HCT116 (cell line): ENCODE data around the gene PVALEF. TPM values are rescaled to one million over a fixed set of nuclear protein-coding genes. Genes with fewer than 3 reads are reported as not detected.

Experiments used
- ATAC-seq: fragments of 200-7000 bp; cut with Tn5 transposase; 2 replicates; pipeline ENCODE4 v1.9.1; 2020; ENCODE audit warnings: mild to moderate bottlenecking, moderate library complexity
- BruUV-seq: library from RNA; stranded (reverse); fragments of 400-500 nt; replicated peaks from 2 replicates; lab custom pipeline; 2021; lab: Mats Ljungman, UMichigan
- CTCF ChIA-PET: fragments of 300-600 bp; sonication (Branson Sonifier 250); formaldehyde crosslinking; loops from one replicate; lab custom pipeline; 2021; ENCODE audit warnings: antibody characterized with exemption; lab: Charles Lee
- POLR2A ChIA-PET: fragments of 300-600, 350-600 bp; sonication (Branson Sonifier 250); formaldehyde crosslinking; loops from one replicate; lab custom pipeline; 2021; ENCODE audit warnings: antibody characterized with exemption; lab: Charles Lee
- RAD21 ChIA-PET, 2 experiments: fragments of 300-600 bp; sonication (Branson Sonifier 250); formaldehyde crosslinking; loops; one replicate each; lab custom pipeline; 2023; ENCODE audit warnings: low total read pairs in 2 of 2; ENCODE audit not compliant: uncharacterized antibody in 2 of 2, unreplicated experiment in 2 of 2, low non-redundant PET in 1 of 2; lab: Charles Lee
- DNase-seq: peaks from one replicate; pipeline ENCODE4 v3.0.0-alpha.2; 2010; ENCODE audit warnings: low read depth, low spot score
- H2AFZ ChIP-seq: fragments of 200-600 bp; shearing (Covaris generic), sonication (generic); 2 replicates; pipeline ENCODE4 v1.6.1; 2017; ENCODE audit warnings: low read depth, mixed run types, mixed read lengths, antibody characterized with exemption, low read length; ENCODE audit not compliant: poor library complexity, severe bottlenecking
- H3K27ac ChIP-seq: 2 replicates; pipeline ENCODE4 v1.5.1; 2012; ENCODE audit warnings: low read depth, low read length
- H3K27me3 ChIP-seq: fragments of 200-600 bp; sonication (generic); 2 replicates; pipeline ENCODE4 v1.6.1; 2016; ENCODE audit warnings: mixed run types, low read length, mixed read lengths; ENCODE audit not compliant: insufficient read depth
- H3K36me3 ChIP-seq, 2 experiments: fragments of 200-500 bp in 1 of 2; fragments of 200-600 bp in 1 of 2; sonication (Bioruptor generic) in 1 of 2; sonication (generic) in 1 of 2; 2 replicates each; pipeline versions ENCODE4 v1.5.1 to v1.6.1; 2014 to 2016; ENCODE audit warnings: low read length in 2 of 2, inconsistent platforms in 1 of 2, mixed read lengths in 1 of 2, mixed run types in 1 of 2; ENCODE audit not compliant: insufficient read depth in 2 of 2, control insufficient read depth in 1 of 2
- H3K4me1 ChIP-seq, 2 experiments: fragments of 200-600 bp in 1 of 2; sonication (generic) in 1 of 2; 2 replicates each; pipeline versions ENCODE4 v1.5.1 to v1.6.1; 2012 to 2017; ENCODE audit warnings: low read length in 2 of 2, inconsistent platforms in 1 of 2, mild to moderate bottlenecking in 1 of 2, mixed read lengths in 1 of 2, mixed run types in 1 of 2, moderate library complexity in 1 of 2; ENCODE audit not compliant: insufficient read depth in 2 of 2, control insufficient read depth in 1 of 2
- H3K4me2 ChIP-seq: fragments of 200-600 bp; sonication (generic); 2 replicates; pipeline ENCODE4 v1.6.1; 2017; ENCODE audit warnings: mixed run types, low read length, mixed read lengths
- H3K4me3 ChIP-seq, 2 experiments: fragments of 200-600 bp in 1 of 2; sonication (generic) in 1 of 2; replicated peaks in 1 of 2; 2 replicates each; pipeline ENCODE4 v1.5.1; 2011 to 2016; ENCODE audit warnings: low read length in 2 of 2, control low read depth in 1 of 2, low read depth in 1 of 2, mild to moderate bottlenecking in 1 of 2, mixed read lengths in 1 of 2, mixed run types in 1 of 2
- H3K79me2 ChIP-seq: fragments of 200-600 bp; sonication (generic); 2 replicates; pipeline ENCODE4 v1.6.1; 2017; ENCODE audit warnings: mild to moderate bottlenecking, mixed run types, low read length, moderate library complexity, mixed read lengths; ENCODE audit not compliant: insufficient read depth
- H3K9ac ChIP-seq: fragments of 200-600 bp; sonication (generic); 2 replicates; pipeline ENCODE4 v1.6.1; 2016; ENCODE audit warnings: low read length, mixed read lengths
- H3K9me2 ChIP-seq: fragments of 200-600 bp; sonication (generic), shearing (Covaris generic); 2 replicates; pipeline ENCODE4 v1.6.1; 2017; ENCODE audit warnings: mixed run types, mild to moderate bottlenecking, moderate library complexity; ENCODE audit not compliant: insufficient read depth
- H3K9me3 ChIP-seq, 2 experiments: fragments of 200-500 bp in 1 of 2; fragments of 200-600 bp in 1 of 2; sonication (Bioruptor generic) in 1 of 2; sonication (generic) in 1 of 2; 2 replicates each; pipeline ENCODE4 v1.6.1; 2014 to 2017; ENCODE audit warnings: low read length in 2 of 2, mixed read lengths in 2 of 2, inconsistent platforms in 1 of 2, low read depth in 1 of 2, mild to moderate bottlenecking in 1 of 2, mixed run types in 1 of 2, moderate library complexity in 1 of 2; ENCODE audit not compliant: control insufficient read depth in 1 of 2, insufficient read depth in 1 of 2
- H4K20me1 ChIP-seq: fragments of 200-600 bp; sonication (generic), shearing (Covaris generic); 2 replicates; pipeline ENCODE4 v1.6.1; 2017; ENCODE audit warnings: mixed run types, mild to moderate bottlenecking, moderate library complexity; ENCODE audit not compliant: insufficient read depth
- ELF1 ChIP-seq: IDR thresholded peaks from 2 replicates; pipeline ENCODE4 v1.6.1; 2012; ENCODE audit warnings: low read depth, borderline replicate concordance
- EZH2 ChIP-seq: fragments of 200-600 bp; sonication (generic); IDR thresholded peaks from 2 replicates; pipeline ENCODE4 v1.6.1; 2017; ENCODE audit warnings: antibody characterized with exemption, mixed run types
- EZH2phosphoT487 ChIP-seq: fragments of 200-600 bp; IDR thresholded peaks from 2 replicates; pipeline ENCODE4 v1.6.1; 2018; ENCODE audit warnings: antibody characterized with exemption, borderline replicate concordance
- POLR2AphosphoS5 ChIP-seq: IDR thresholded peaks from 2 replicates; pipeline ENCODE4 v1.6.1; 2011; ENCODE audit warnings: mild to moderate bottlenecking, low read depth, low read length, moderate library complexity
- SIN3A ChIP-seq: IDR thresholded peaks from 2 replicates; pipeline ENCODE4 v1.6.1; 2012; ENCODE audit warnings: low read depth
- SRF ChIP-seq: IDR thresholded peaks from 2 replicates; pipeline ENCODE4 v1.6.1; 2012; ENCODE audit warnings: low read depth
- YY1 ChIP-seq: IDR thresholded peaks from 2 replicates; pipeline ENCODE4 v1.6.1; 2011; ENCODE audit warnings: low read length, low read depth, moderate library complexity, mild to moderate bottlenecking; ENCODE audit not compliant: insufficient replicate concordance; ENCODE audit errors: extremely low read depth
- ZNF274 ChIP-seq: fragments of 200-500 bp; sonication (Bioruptor generic); IDR thresholded peaks from 2 replicates; pipeline ENCODE4 v1.6.1; 2014; ENCODE audit warnings: mild to moderate bottlenecking, low read depth, low read length, inconsistent platforms
- intact Hi-C: fragments of 100-400 bp; cut with micrococcal nuclease; formaldehyde crosslinking; loops from 2 replicates; pipeline ENCODE4 v1.10.0; 2022
- total RNA-seq: library from RNA; stranded (reverse); gene quantifications from one replicate; pipeline ENCODE4 v1.2.1, GENCODE V29; 2021; ENCODE audit not compliant: unreplicated experiment
- TF ChIP-seq, protein P1 (sequence below): IDR thresholded peaks from 2 replicates; pipeline ENCODE4 v1.6.1; 2012; ENCODE audit warnings: low read depth

The PVALEF gene
- total RNA-seq, 1 experiment from 2014 or later = not detected

DNA sequence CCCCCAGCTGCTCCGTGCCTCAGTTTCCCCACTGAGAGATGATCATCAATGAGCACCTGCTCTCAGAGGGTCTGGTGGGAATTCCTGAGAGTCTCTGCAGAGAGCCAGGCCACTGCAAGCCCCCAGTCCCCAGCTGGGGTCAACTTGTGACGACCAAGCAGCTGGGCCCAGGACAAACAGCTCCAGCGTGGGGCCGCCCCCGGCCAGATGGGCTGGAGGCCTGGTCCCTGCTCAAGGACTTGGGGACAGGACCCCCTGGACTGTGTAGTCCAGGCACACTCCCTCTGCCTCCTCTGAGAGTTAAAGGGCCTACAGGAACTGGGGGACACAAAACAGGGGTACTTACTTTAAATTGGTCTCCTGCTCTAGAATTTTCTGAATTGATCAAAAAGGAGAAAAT lies 17.3 kb downstream of the PVALEF start:
- Histone ChIP-seq H3K27me3 (no peaks in the 10 kb centered on the region), H3K4me1 (no peaks in the 10 kb centered on the region), H4K20me1 (no peaks in the 10 kb centered on the region), H3K36me3 (no peaks in the 10 kb centered on the region), H3K9me2 (no peaks in the 10 kb centered on the region), H3K27ac (no peak overlapping the region), H3K4me2 (no peak overlapping the region), H3K9ac (no peak overlapping the region), H3K79me2 (no peaks in the 10 kb centered on the region), H2AFZ (no peak overlapping the region), H3K9me3 (no peaks in the 10 kb centered on the region), H3K4me3 (no peak overlapping the region)
- ATAC-seq = no peak
- intact Hi-C loops = no loop called here
- ChIA-PET CTCF (no interaction called here), RAD21 (no interaction called here), POLR2A (no interaction called here)
- TF ChIP-seq EZH2phosphoT487 (no peak), SRF (no peak), SIN3A (no peak), EZH2 (no peak)
- TF ChIP-seq, protein P1, sequence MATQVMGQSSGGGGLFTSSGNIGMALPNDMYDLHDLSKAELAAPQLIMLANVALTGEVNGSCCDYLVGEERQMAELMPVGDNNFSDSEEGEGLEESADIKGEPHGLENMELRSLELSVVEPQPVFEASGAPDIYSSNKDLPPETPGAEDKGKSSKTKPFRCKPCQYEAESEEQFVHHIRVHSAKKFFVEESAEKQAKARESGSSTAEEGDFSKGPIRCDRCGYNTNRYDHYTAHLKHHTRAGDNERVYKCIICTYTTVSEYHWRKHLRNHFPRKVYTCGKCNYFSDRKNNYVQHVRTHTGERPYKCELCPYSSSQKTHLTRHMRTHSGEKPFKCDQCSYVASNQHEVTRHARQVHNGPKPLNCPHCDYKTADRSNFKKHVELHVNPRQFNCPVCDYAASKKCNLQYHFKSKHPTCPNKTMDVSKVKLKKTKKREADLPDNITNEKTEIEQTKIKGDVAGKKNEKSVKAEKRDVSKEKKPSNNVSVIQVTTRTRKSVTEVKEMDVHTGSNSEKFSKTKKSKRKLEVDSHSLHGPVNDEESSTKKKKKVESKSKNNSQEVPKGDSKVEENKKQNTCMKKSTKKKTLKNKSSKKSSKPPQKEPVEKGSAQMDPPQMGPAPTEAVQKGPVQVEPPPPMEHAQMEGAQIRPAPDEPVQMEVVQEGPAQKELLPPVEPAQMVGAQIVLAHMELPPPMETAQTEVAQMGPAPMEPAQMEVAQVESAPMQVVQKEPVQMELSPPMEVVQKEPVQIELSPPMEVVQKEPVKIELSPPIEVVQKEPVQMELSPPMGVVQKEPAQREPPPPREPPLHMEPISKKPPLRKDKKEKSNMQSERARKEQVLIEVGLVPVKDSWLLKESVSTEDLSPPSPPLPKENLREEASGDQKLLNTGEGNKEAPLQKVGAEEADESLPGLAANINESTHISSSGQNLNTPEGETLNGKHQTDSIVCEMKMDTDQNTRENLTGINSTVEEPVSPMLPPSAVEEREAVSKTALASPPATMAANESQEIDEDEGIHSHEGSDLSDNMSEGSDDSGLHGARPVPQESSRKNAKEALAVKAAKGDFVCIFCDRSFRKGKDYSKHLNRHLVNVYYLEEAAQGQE = no peak
- DNase-seq = no peak
- no TSS peak for BruUV-seq

DNA sequence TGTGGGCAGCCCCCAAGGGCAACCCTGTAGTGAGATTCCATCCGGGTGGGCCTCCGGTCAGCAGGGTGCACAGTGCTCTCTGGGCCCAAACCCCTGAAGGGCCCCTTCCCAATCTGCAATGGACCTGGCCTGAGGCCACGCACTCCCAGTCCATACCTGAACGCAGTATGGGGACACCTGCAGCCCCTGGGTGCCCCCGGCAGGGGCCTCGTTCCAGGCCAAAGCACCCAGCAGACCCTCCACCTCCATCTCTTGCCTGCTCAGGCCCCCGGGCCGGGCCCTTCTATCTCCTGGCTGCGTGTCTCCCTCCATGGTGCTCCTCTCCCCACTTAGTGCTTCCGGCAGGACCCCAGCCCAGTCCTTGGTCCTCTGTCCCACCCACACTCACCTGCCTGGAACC lies 18.0 kb downstream of the PVALEF start:
- Histone ChIP-seq H3K9me3 (no peaks in the 10 kb centered on the region), H3K9me2 (no peaks in the 10 kb centered on the region), H3K27ac (no peak overlapping the region), H3K4me1 (no peaks in the 10 kb centered on the region), H4K20me1 (no peaks in the 10 kb centered on the region), H3K36me3 (no peaks in the 10 kb centered on the region), H3K9ac (no peak overlapping the region), H2AFZ (no peak overlapping the region), H3K4me3 (no peak overlapping the region), H3K4me2 (no peak overlapping the region), H3K27me3 (no peaks in the 10 kb centered on the region), H3K79me2 (no peaks in the 10 kb centered on the region)
- no peak for DNase-seq
- ChIA-PET CTCF (no interaction called here), POLR2A (no interaction called here), RAD21 (no interaction called here)
- ATAC-seq = no peak
- intact Hi-C loops = no loop called here
- TF ChIP-seq, protein P1 = no peak
- TF ChIP-seq YY1 (no peak), EZH2 (no peak), POLR2AphosphoS5 (no peak), SRF (no peak), ELF1 (no peak), ZNF274 (no peak)
- no TSS peak for BruUV-seq
